Measurements from ENCODE around the gene LNX1. TPM values are rescaled to one million over a fixed set of nuclear protein-coding genes. Genes with fewer than 3 reads are reported as not detected.

LNX1 gene
- total and polyA plus RNA-seq, 2 of the 13 experiments (the other 11 are each of a cell fraction or from before 2014, with no cell fraction given): 0.49 TPM

- TF ChIP-seq E2F2 (CRISPR knock-in tag; IDR thresholded peaks at IDR 0.05; ENCODE audit: borderline replicate concordance): no peak
- TF ChIP-seq SRY (CRISPR knock-in tag; IDR thresholded peaks at IDR 0.05): no peak
- TF ChIP-seq NFAT5 (CRISPR knock-in tag; IDR thresholded peaks at IDR 0.05): no peak
- no peak for TF ChIP-seq ZNF530 (CRISPR knock-in tag; IDR thresholded peaks at IDR 0.05; ENCODE audit: low read depth)
- Histone ChIP-seq H2AFZ (ENCODE audit: low read length) (no peak overlapping the region), H3K79me2 (ENCODE audit: insufficient read depth, low read length) (no peaks in the 10 kb centered on the region), H3K36me3 (replicated peaks in 1 of 2; ENCODE audit: control insufficient read depth in 1 of 2, insufficient read depth in 2 of 2, low read length in 2 of 2) (no peaks in the 10 kb centered on the region), H4K20me1 (ENCODE audit: insufficient read depth, low read length) (no peaks in the 10 kb centered on the region), H3K4me3 (replicated peaks in 1 of 3; ENCODE audit: insufficient read depth in 1 of 3, low read depth in 2 of 3, low read length in 3 of 3) (no peak overlapping the region), H3K4me1 (ENCODE audit: insufficient read depth, low read length) (no peaks in the 10 kb centered on the region), H3K27ac (ENCODE audit: extremely low read length, insufficient read depth, low read length) (no peak overlapping the region), H3K9me3 (ENCODE audit: low read length) (no peaks in the 10 kb centered on the region), H3K27me3 (ENCODE audit: control insufficient read depth in 1 of 2, insufficient read depth in 2 of 2, low read length in 2 of 2) (no peaks in the 10 kb centered on the region), H3K9ac (ENCODE audit: insufficient read depth, low read depth, low read length) (no peak overlapping the region), H3K4me2 (ENCODE audit: low read depth, low read length) (no peak overlapping the region)
- DNase-seq (ENCODE audit: low spot score): no peak
- 44% methylated on average over 3 of the region's 4 CpGs for WGBS (ENCODE audit: low lambda C conversion rate)
- ChIA-PET CTCF (ENCODE audit: low intra/inter-chr PET ratio, low total read pairs) (no interaction called here), POLR2A (no interaction called here)
- in situ Hi-C loops (cut with HindIII; ENCODE audit: extremely low pct_ligation_motif_present, low pct_unique_long_range_greater_than_20kb): no loop called here
- no TSS peak for BruUV-seq (replicated peaks)
- intact Hi-C loops (cut with micrococcal nuclease; ENCODE audit: unreplicated experiment): no loop called here
- no peak for FAIRE-seq
- no peak; the same call in 2 of the 3 replicates for ATAC-seq
Measured at GRCh38 chr4:53563824-53564223, 27.5 kb downstream of the LNX1 start.

Measured in HepG2 (cell line).